NCI-H2081 (cell line): Measurements from ENCODE around the gene FBXL22.
A peak's percentile ranks its signal among the peaks of the same experiment; 100 is the strongest.

ENCODE experiments used
- DNase-seq, 2 experiments: peaks; one replicate each; lab custom pipeline; 2025; lab: John Stamatoyannopoulos, UW

The FBXL22 gene

GRCh38 chr15:63597038-63597790 is at the start of gene FBXL22:
Gene FBXL22, plus strand, starts transcription at chr15:63597387. Its CDS starts 6 bp downstream, at chr15:63597393.
- no peak for DNase-seq

GRCh38 chr15:63551400-63551799 is 45.8 kb upstream of the FBXL22 start:
- no peak for DNase-seq

- DNase-seq: peak in 1 of 2 experiments; percentile 47
These were observed 43.8 kb upstream of the FBXL22 start for GRCh38 chr15:63553388-63553791.

- no peak for DNase-seq
These were observed 42.8 kb upstream of the FBXL22 start for GRCh38 chr15:63554337-63554927.

- no peak for DNase-seq
These were observed 41.7 kb upstream of the FBXL22 start for GRCh38 chr15:63555507-63555906.

GRCh38 chr15:63556246-63556645 is 40.9 kb upstream of the FBXL22 start:
- DNase-seq: no peak

- no peak for DNase-seq
These were observed 40.5 kb upstream of the FBXL22 start for GRCh38 chr15:63556736-63557135.

- no peak for DNase-seq
These were observed 37.4 kb upstream of the FBXL22 start for GRCh38 chr15:63559753-63560152.

GRCh38 chr15:63560741-63561448 is 36.3 kb upstream of the FBXL22 start:
- peak in 1 of 2 experiments; percentile 7 for DNase-seq

GRCh38 chr15:63564093-63564492 is 33.1 kb upstream of the FBXL22 start:
- no peak for DNase-seq

- no peak for DNase-seq
These were observed 31.5 kb upstream of the FBXL22 start for GRCh38 chr15:63565536-63566186.

- no peak for DNase-seq
These were observed 24.3 kb upstream of the FBXL22 start for GRCh38 chr15:63572749-63573464.

GRCh38 chr15:63573533-63573932 is 23.7 kb upstream of the FBXL22 start:
- DNase-seq: no peak

- no peak for DNase-seq
These were observed 21.9 kb upstream of the FBXL22 start for GRCh38 chr15:63575312-63575711.

GRCh38 chr15:63576441-63576840 is 20.7 kb upstream of the FBXL22 start:
- no peak for DNase-seq

- DNase-seq: no peak
These were observed 15.0 kb upstream of the FBXL22 start for GRCh38 chr15:63582179-63582578.

- DNase-seq: no peak
These were observed 14.3 kb upstream of the FBXL22 start for GRCh38 chr15:63582718-63583426.

- no peak for DNase-seq
These were observed 10.4 kb upstream of the FBXL22 start for GRCh38 chr15:63586790-63587189.

GRCh38 chr15:63587527-63587926 is 9.7 kb upstream of the FBXL22 start:
- DNase-seq: peak in 1 of 2 experiments; percentile 57

- no peak for DNase-seq
These were observed 8.4 kb upstream of the FBXL22 start for GRCh38 chr15:63588826-63589225.
